HT-29 (cell line): Measurements from ENCODE around the gene MYOZ2. TPM values are rescaled to one million over a fixed set of nuclear protein-coding genes. Genes with fewer than 3 reads are reported as not detected.

Experiments used
- total RNA-seq: library from RNA; depleted of rRNA; stranded (reverse); fragments of >200 nt; shearing (Covaris generic); gene quantifications from 2 replicates; pipeline ENCODE4 v1.2.3, GENCODE V29; 2014; rRNA removed

Gene MYOZ2
- total RNA-seq, 1 experiment from 2014 or later: not detected

Other genes starting within 250 kb of the MYOZ2 start
- gene SYNPO2, start 247.0 kb upstream of the MYOZ2 start, total RNA-seq: not detected in 2 replicates
- gene USP53, start 76.9 kb downstream of the MYOZ2 start, total RNA-seq: 8.9 and 9.1 TPM in 2 replicates
- gene FABP2, start 186.3 kb downstream of the MYOZ2 start, total RNA-seq: not detected in 2 replicates